ENCODE measurements around the gene KLF15. TPM values are rescaled to one million over a fixed set of nuclear protein-coding genes. Genes with fewer than 3 reads are reported as not detected.

Gene KLF15
- total and polyA plus RNA-seq, 2 of the 8 experiments (the other 6 are each of a cell fraction or from before 2014, with no cell fraction given): 15.7 to 19.5 TPM

DNA sequence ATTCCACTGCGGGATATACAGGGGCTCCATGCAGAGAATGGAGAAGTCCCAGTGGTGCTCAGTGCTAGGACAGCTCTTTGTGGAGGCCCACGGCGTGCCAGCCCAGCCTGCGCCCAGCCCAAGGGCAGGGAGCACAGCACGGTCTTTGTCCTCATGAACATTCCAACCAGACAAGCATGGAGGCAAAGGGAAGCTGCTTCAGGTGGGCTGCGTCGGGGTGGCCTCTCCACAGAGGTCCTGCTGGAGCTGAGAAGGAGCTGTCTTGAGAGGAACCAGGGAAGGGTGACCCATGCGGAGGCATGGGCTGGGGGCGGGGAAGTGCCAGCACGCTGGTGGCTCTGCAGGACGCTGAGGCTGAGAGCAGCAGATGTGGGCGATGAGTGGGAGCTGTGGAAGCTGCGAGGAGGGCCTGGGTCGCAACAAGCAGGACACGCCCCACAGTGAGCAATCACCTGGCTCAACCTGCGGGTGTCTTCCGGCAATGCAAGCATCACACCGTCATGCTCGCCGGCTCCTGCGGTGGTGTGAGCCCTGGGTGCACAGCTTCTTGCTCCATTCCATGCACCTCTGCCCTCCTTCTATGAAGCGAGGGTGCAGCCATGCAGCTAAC, 14.0 kb upstream of the KLF15 start:
- H2BK20ac ChIP-seq (ENCODE audit: low read length): no peak overlapping the region
- no peak overlapping the region; the same call in 1 of the 2 replicates for H4K8ac ChIP-seq (ENCODE audit: extremely low read depth, insufficient read depth, low read length)
- ChIA-PET CTCF (ENCODE audit: partially characterized antibody) (interaction anchor here (0.6 to 1.3 kb wide), 6 partner anchors 8 to 126 kb away, joined by 3 to 5 read pairs (median 3); no protein-coding TSS in a partner anchor), POLR2A (ENCODE audit: partially characterized antibody) (no interaction called here)
- no peak for FAIRE-seq
- no peak overlapping the region for H3K18ac ChIP-seq (ENCODE audit: extremely low read depth, low read length)
- H2AK5ac ChIP-seq (ENCODE audit: low read depth, low read length): no peak overlapping the region
- no peaks in the 10 kb centered on the region for H3K27me3 ChIP-seq (replicated peaks in 1 of 4; ENCODE audit: control insufficient read depth in 3 of 4, extremely low read depth in 1 of 4, insufficient read depth in 3 of 4, low read length in 3 of 4)
- DNase-seq (ENCODE audit: low read depth in 1 of 2, low spot score in 2 of 2): no peak
- no peak overlapping the region for H2BK120ac ChIP-seq (replicated peaks; ENCODE audit: low read depth, low read length)
- H3K23ac ChIP-seq (ENCODE audit: insufficient read length): no peak overlapping the region
- H4K5ac ChIP-seq (ENCODE audit: insufficient read length, low read depth, low read length): no peak overlapping the region
- WGBS, 2 experiments (ENCODE audit: extremely low coverage in 1 of 2, insufficient coverage in 1 of 2, insufficient read length in 1 of 2, insufficient replicate concordance in 2 of 2, low coverage in 1 of 2, low lambda C conversion rate in 2 of 2, missing lambda C conversion rate in 1 of 2): 95% methylated on average over 22 of the region's 22 CpGs; no CpG with 5 or more reads in 1 of the 2 experiments
- H3K4ac ChIP-seq (replicated peaks; ENCODE audit: insufficient read length, low read depth, low read length): no peak overlapping the region
- no peaks in the 10 kb centered on the region for H3K23me2 ChIP-seq (ENCODE audit: low read depth, low read length)
- no peak overlapping the region for H3K9ac ChIP-seq (replicated peaks in 1 of 4; ENCODE audit: extremely low read depth in 1 of 4, low read depth in 3 of 4, low read length in 3 of 4)
- H3K9me3 ChIP-seq (ENCODE audit: insufficient read depth in 2 of 2, low read depth in 1 of 2, low read length in 1 of 2): peaks cover 0 to 4% of the 10 kb centered on the region in 2 experiments; a peak in 1 of 4 replicates
- no peak overlapping the region for H2BK5ac ChIP-seq (ENCODE audit: low read depth, low read length)
- H4K91ac ChIP-seq (replicated peaks; ENCODE audit: insufficient read length, low read length): no peak overlapping the region
- no peaks in the 10 kb centered on the region for H4K20me1 ChIP-seq (replicated peaks in 1 of 2; ENCODE audit: control insufficient read depth in 1 of 2, insufficient read depth in 2 of 2, low read length in 2 of 2)
- no peak overlapping the region for H3K4me3 ChIP-seq (ENCODE audit: extremely low read depth in 1 of 4, insufficient read depth in 2 of 4, low read depth in 3 of 4, low read length in 4 of 4)
- no peak overlapping the region for H2BK15ac ChIP-seq (ENCODE audit: low read length)
- no peak overlapping the region for H3K56ac ChIP-seq (replicated peaks; ENCODE audit: insufficient read length, low read depth, low read length)
- no peaks in the 10 kb centered on the region; a peak in 2 of 7 replicates for H3K4me1 ChIP-seq (replicated peaks in 1 of 4; ENCODE audit: control insufficient read depth in 3 of 4, insufficient read depth in 4 of 4, low read length in 3 of 4)
- no peaks in the 10 kb centered on the region for H3K79me1 ChIP-seq (ENCODE audit: low read depth, low read length)
- no peaks in the 10 kb centered on the region for H3K79me2 ChIP-seq (ENCODE audit: control insufficient read depth in 1 of 2, insufficient read depth in 2 of 2, low read length in 2 of 2)
- H3K36me3 ChIP-seq (ENCODE audit: control insufficient read depth in 2 of 4, insufficient read depth in 4 of 4, low read length in 3 of 4): no peaks in the 10 kb centered on the region
- no peak overlapping the region for H3K27ac ChIP-seq (ENCODE audit: low read depth, low read length)
- no peak overlapping the region for H2BK12ac ChIP-seq (ENCODE audit: low read depth, low read length)
- H2AFZ ChIP-seq (ENCODE audit: low read length): no peak overlapping the region
- H3K4me2 ChIP-seq (ENCODE audit: insufficient read depth in 1 of 2, low read depth in 2 of 2, low read length in 2 of 2): no peak overlapping the region
- H3K14ac ChIP-seq (ENCODE audit: insufficient read length): no peak overlapping the region
- TF ChIP-seq E2F6 (IDR thresholded peaks at IDR 0.05) (no peak), KDM1A (IDR thresholded peaks at IDR 0.05; ENCODE audit: borderline replicate concordance, low read length) (no peak), CEBPB (IDR thresholded peaks at IDR 0.05; ENCODE audit: low read depth, low read length) (no peak), RBBP5 (IDR thresholded peaks at IDR 0.05; ENCODE audit: borderline replicate concordance, low read depth, low read length) (no peak), KDM5A (IDR thresholded peaks at IDR 0.05; ENCODE audit: low read length) (no peak), TEAD4 (IDR thresholded peaks at IDR 0.05; ENCODE audit: low read depth, low read length) (no peak), ATF3 (IDR thresholded peaks at IDR 0.05; ENCODE audit: insufficient read depth, low read depth, low read length) (no peak), POLR2A (IDR thresholded peaks at IDR 0.05; ENCODE audit: control extremely low read depth in 1 of 2, low read depth in 2 of 2, low read length in 2 of 2) (no peak), SP2 (IDR thresholded peaks at IDR 0.05; ENCODE audit: low read length) (no peak), NANOG (IDR thresholded peaks at IDR 0.05; ENCODE audit: insufficient read depth, low read depth, low read length, poor library complexity, severe bottlenecking) (no peak), ASH2L (IDR thresholded peaks at IDR 0.05; ENCODE audit: low read length) (no peak), TBP (IDR thresholded peaks at IDR 0.05; ENCODE audit: low read depth, low read length) (no peak)
- TF ChIP-seq, protein P1, sequence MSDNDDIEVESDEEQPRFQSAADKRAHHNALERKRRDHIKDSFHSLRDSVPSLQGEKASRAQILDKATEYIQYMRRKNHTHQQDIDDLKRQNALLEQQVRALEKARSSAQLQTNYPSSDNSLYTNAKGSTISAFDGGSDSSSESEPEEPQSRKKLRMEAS (IDR thresholded peaks at IDR 0.05): no peak

Measured in H1 (cell line).